ENCODE results near the gene DNAJB12.

DNAJB12 gene

GRCh38 chr10:72320676-72321247, 34.0 kb downstream of the DNAJB12 start:
- no peak for TF ChIP-seq CTCF (IDR thresholded peaks at IDR 0.05; ENCODE audit: insufficient read depth, low read length, missing control alignments)
- DNase-seq (ENCODE audit: low read depth, low spot score): peak; percentile 98
- H3K4me3 ChIP-seq (ENCODE audit: low read depth, low read length): peak overlapping the region; percentile 36
- CTCF ChIA-PET: interaction anchor here (0.8 to 2.8 kb wide), 12 partner anchors 8 to 514 kb away, joined by 3 to 20 read pairs (median 4); partner anchors contain the start of gene DDIT4
- POLR2A ChIA-PET: interaction anchor here (0.7 to 4.6 kb wide), 9 partner anchors 11 to 470 kb away, joined by 3 to 106 read pairs (median 7); partner anchors contain the start of genes DDIT4 and PSAP

DNA sequence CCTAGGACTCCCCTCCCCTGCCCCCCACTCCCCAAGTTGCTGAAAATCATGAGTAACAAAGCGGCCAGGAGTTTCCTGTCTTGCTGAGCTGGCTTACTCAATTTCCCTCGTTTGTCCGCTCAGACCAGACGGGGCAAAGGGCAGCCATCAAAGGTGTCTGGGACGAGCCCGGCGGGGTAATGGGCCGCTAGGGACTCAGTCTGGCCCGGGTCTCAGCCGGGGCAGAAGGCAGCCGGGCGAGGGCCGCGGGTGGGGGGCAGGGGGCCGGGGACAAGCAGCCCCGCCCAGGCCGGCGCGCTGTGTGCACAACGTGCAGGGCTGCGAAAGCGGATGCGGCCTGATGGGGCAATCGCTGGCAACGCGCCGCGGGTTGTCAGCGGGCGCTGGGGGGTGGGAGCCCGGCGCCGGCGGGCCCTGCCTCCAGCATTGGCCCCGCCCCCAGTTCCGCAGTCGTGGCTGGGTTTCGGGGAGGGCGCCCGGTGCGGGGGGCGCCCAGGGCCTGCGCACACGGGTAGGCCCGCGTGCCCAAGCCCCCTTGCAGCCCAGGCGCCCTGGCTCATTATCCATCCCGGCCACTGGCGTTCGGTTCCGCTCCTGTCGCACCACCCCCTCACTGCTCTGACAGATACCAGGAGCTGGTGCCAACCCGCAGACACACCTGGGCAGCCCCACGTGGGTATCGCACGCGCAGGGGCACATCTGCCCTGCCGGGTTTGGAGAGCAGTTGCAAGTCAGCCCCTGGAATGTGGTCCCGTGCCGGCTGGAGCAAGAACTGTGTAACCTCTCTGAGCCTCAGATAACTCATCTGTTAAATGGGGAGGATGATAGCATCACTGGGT, 35.1 kb downstream of the DNAJB12 start:
- TF ChIP-seq CTCF (IDR thresholded peaks at IDR 0.05; ENCODE audit: insufficient read depth, low read length, missing control alignments): no peak
- peak overlapping the region; percentile 47 for H3K4me3 ChIP-seq (ENCODE audit: low read depth, low read length)
- CTCF ChIA-PET: interaction anchor here (0.9 to 2.8 kb wide), 4 partner anchors 8 to 515 kb away, joined by 3 to 20 read pairs (median 4); partner anchors contain the start of gene DDIT4
- POLR2A ChIA-PET: interaction anchor here (0.6 to 4.6 kb wide), 6 partner anchors 12 to 60 kb away, joined by 3 to 106 read pairs (median 9); partner anchors contain the start of gene DDIT4
- no peak for DNase-seq (ENCODE audit: low read depth, low spot score)

DNA sequence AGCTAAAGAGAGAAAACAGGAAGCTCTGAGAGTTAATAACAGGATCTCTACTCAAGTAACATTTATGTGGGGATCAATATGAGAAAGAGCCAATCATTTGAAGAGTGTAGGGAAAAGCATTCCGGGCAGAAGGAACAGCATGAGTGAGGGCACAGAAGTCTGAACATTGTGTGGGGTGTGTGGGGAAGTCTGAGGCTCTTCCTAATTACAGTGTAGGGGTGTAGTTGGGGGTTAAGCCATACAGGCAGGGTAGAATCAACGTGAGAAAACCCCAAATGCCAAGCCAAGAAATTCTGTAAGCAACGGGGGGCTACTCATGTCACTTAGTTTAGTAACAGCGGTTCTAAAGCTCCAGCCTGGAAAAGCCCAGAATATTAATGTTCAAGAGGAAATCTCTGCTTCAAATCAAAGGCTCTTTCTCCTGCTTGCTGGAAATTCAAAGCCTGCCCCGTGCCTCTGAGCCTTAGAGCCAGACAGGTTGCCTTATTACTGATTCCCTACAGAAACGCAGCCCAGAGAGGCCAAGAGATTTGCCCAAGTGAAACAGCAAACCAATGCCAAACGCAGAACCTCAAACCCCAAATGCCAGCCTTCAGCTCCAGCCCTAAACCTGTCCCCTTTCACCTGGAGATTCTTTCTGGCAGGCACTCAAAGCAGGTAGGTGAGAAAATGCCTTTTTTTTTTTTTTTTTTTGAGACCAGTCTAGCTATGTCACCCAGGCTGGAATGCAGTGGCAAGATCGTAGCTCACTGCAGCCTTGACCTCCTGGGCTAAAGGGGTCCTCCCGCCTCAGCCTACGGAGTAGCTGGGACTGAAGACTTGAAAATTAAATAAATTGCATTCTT, 36.1 kb downstream of the DNAJB12 start:
- H3K4me3 ChIP-seq (ENCODE audit: low read depth, low read length): peak overlapping the region; percentile 47
- ChIA-PET CTCF (interaction anchor here (0.7 to 1.3 kb wide), 4 partner anchors 9 to 422 kb away, joined by 3 to 4 read pairs (median 3); no protein-coding TSS in a partner anchor), POLR2A (interaction anchor here (0.6 to 4.6 kb wide), 5 partner anchors 11 to 300 kb away, joined by 3 to 106 read pairs (median 3); partner anchors contain the start of gene DDIT4)
- TF ChIP-seq CTCF (IDR thresholded peaks at IDR 0.05; ENCODE audit: insufficient read depth, low read length, missing control alignments): no peak
- DNase-seq (ENCODE audit: low read depth, low spot score): no peak

GRCh38 chr10:72316748-72317435, 37.8 kb downstream of the DNAJB12 start:
- DNase-seq (ENCODE audit: low read depth, low spot score): no peak
- POLR2A ChIA-PET: interaction anchor here (0.7 kb wide), 1 partner anchor 44 kb away, joined by 3 read pairs; no protein-coding TSS in a partner anchor
- H3K4me3 ChIP-seq (ENCODE audit: low read depth, low read length): no peak overlapping the region
- no peak for TF ChIP-seq CTCF (IDR thresholded peaks at IDR 0.05; ENCODE audit: insufficient read depth, low read length, missing control alignments)
- CTCF ChIA-PET: interaction anchor here (1.5 kb wide), 1 partner anchor 191 kb away, joined by 3 read pairs; no protein-coding TSS in a partner anchor

- ChIA-PET POLR2A (interaction anchor here (0.7 kb wide), 1 partner anchor 43 kb away, joined by 3 read pairs; no protein-coding TSS in a partner anchor), CTCF (interaction anchor here (1.1 to 1.5 kb wide), 2 partner anchors 12 to 191 kb away, joined by 3 read pairs; no protein-coding TSS in a partner anchor)
- no peak overlapping the region for H3K4me3 ChIP-seq (ENCODE audit: low read depth, low read length)
- DNase-seq (ENCODE audit: low read depth, low spot score): no peak
- no peak for TF ChIP-seq CTCF (IDR thresholded peaks at IDR 0.05; ENCODE audit: insufficient read depth, low read length, missing control alignments)
Measured at GRCh38 chr10:72316386-72316700, 38.4 kb downstream of the DNAJB12 start.
